Central memory CD4-positive, alpha-beta T cell (primary cell): ENCODE results near the gene COL6A3.
"Not testable (repeated sequence)": the region's sequence is repeated elsewhere in the genome, so short reads cannot be mapped to it uniquely, and the experiment has no call there.

Experiments used
- DNase-seq: peaks from one replicate; pipeline ENCODE4 v3.0.0; 2022

The COL6A3 gene

GRCh38 chr2:237411092-237411601 is 2.8 kb downstream of the COL6A3 start:
- no peak for DNase-seq

DNA sequence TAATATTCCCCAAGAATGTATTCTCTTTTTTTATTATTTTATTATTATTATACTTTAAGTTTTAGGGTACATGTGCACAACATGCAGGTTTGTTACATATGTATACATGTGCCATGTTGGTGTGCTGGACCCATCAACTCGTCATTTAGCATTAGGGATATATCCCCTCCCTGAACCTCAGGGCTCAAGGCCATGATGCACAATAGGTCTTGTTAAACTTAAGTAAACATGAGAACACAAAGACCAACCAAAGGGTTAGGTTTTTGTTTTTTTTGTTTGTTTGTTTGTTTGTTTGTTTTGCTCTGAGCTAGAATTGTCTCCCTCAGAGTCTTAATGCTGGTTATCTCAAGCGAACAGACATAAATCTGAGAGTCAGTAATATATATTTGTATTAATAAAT is 4.7 kb downstream of the COL6A3 start:
- not testable (repeated sequence) for DNase-seq

DNA sequence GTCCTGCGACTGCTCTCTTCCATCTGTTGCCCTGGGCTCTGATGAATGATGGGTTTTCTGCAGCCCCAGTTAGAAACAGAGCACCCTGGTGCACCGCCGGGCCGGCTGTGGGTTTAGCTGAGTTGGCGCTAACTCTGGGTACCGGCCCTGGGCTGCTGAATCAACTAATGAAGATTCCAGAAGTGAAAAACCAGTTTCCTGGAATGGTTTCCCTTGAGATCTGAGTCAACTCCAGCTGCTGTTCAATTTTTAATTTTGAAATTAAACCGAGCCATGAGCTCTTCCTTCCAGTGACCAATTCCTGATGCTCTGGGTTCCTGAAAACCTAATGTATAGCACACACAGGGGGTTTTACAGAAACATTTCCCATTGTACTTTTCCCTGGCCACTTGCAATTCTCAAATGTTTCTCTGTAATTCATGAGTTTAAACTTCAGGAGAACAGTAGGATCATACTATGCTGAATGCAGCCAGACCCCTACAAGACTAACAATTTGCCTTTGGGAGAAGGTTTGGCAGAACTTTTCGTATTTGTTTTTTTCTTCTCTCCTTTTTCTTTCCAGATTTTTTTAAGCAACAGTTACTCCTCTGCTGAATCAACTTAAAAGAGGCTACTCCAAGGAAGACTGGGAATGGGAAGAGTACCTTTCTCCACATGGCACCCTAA is 5.5 kb downstream of the COL6A3 start:
- DNase-seq, result no peak

DNA sequence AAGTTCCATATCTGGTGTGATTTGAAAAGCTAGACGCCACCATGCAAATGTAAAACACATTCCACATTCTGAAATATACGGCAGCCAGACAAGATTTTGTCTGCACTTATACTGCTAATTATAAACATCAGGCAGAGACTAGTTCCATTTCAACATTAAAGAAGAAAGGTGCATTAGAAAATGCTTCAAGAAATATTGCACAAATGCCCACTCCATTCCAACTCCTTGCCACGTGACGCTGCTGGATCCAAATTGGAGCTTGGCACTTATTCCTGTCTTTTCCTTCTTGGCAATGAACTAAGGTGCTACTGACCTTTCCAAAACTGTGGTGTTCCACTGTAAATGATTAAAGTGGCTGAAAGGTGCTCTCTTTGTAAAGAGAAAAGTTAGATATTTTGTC is 6.3 kb downstream of the COL6A3 start:
- no peak for DNase-seq

GRCh38 chr2:237406371-237406895 is 7.5 kb downstream of the COL6A3 start:
- DNase-seq, result no peak

DNA sequence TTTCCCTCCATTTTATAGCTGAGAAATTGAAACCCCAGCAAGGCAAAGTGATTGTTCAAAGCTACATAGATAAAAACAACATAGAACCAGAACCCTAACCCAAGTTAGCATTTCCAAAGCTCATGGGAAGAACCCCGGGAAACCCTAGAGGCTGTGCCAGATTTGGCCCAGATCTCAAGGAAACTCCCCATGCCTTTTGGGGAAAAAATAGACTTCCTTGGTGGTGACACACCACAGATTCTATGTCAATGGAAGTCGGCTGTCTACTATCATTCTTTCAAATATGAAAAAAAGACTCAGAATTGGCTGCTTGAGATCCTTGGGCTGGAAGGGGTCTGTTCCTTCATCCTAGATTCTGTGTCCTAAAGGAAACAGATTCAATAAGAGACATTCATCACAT is 8.4 kb downstream of the COL6A3 start:
- no peak for DNase-seq

GRCh38 chr2:237405006-237405559 is 8.9 kb downstream of the COL6A3 start:
- DNase-seq, result no peak

DNA sequence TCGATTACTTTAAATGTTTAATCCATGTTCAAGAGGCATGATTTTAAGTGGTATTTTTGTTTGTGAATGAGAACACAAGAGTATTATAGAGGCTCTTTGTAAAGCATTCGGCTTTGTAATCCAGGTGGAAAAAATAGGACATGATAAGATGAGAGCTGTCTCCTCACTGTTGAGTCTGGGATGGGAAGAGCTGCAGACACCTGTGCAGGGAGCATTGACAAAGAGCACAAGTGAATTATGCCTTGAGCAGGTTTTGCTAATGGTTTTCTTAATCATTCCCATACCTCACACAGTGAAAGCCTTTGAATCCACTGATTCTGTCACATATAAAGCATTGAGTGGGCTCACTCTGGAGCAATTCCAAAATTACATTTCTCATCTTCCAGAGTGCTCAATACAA is 9.6 kb downstream of the COL6A3 start:
- no peak for DNase-seq

DNA sequence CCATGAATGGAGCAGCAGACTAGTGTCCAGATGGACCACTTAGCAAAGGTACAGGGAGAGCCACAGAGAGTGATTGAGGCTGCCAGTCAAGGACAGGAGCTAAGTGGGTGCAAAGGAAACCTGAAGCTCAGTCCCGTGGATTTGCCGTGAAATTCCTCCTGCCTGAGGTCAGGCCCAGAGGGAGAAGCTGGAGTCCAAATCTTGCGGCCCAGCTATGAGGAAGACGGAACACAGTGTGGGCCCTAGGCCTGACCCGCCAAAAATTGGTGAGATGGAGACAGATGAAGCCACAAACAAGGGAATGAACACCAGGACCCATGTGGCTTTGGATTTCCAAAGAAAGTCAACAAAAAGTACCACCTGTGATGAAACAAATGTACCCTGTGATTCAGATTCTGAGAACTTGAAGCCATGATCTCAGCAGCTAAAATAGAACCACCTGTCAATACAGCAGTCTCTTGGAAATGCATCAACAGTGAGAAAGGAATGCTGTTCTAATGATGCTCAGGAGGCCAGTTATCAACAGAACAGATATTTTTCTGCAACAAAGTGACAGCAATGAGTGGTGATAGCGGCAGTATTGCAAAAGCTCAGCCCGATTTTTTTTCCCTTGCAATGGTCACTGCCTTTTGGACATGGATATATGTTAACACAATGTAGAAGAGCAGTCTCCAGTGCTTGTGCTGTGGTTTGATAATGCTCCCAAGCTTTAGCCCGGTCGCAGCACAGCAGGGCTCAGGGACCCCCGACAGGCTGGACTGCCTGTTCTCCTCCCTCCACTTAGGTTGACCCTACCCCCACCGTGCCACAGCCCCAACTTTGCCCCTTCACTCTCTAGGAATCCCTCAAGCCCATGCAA is 10.7 kb downstream of the COL6A3 start:
- no peak for DNase-seq

GRCh38 chr2:237400199-237400598 is 13.8 kb downstream of the COL6A3 start:
- DNase-seq, result no peak

- DNase-seq, result no peak
Observed at GRCh38 chr2:237397072-237397471, 16.9 kb downstream of the COL6A3 start.

DNA sequence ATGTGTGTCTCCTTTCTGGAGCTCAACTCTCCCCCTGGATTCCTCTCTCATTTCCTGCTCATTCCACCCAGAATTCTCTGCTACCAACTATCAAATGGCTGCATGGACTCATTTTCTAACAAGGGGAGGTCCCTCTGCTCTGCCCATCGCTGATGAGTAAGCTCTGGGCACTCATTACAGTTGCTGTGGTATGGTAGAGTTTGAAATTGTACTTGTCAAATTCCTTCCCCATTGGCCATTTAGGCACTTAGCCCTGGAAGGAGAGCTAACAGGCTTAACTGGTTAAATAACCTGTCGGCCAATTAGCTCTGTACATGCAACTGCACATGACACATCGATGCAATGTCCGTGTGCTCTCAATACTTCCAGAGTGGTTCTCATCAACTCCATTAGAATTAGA is 20.4 kb downstream of the COL6A3 start:
- no peak for DNase-seq

DNA sequence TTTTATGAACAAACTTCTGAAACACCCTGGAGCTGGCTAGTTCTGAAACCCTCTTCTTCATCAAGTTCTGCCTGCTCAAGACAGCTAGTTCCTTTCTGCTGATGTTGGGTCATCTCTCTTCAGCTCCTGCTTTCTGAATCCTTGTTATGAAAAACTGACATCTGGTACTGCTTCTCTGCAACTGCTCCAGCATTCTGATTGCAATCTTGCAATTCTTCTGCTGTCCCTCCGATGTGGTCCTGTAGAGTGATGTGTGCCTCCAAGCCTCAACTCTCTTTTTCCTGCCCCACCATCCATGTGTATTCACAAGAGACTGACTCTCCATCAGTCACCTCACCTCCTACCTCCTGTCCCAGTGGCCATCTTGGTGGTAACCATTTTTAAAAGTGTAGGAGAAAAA is 21.8 kb downstream of the COL6A3 start:
- DNase-seq, result no peak

GRCh38 chr2:237391140-237391539 is 22.8 kb downstream of the COL6A3 start:
- no peak for DNase-seq

- DNase-seq, result no peak
Observed at GRCh38 chr2:237390235-237390634, 23.7 kb downstream of the COL6A3 start.

- DNase-seq, result no peak
Observed at GRCh38 chr2:237389831-237390230, 24.1 kb downstream of the COL6A3 start.

- DNase-seq, result no peak
Observed at GRCh38 chr2:237388036-237388435, 25.9 kb downstream of the COL6A3 start.

DNA sequence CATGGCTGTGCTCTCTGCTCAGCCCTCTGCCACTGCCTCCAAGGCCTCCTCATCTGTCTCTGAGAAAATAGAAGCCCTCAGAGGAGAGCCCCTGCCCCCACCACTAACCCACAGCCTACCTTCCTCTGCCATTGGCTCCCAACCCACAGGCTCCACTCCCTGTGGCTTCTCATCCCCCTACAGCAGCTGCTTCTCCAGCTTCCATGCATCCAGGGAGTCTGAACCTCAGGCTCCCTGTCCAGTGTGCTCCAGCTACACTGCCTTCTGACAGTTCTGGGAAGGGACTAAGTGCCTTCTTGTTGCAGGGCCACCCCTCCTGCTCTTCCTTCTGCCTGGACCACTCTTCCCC is 29.3 kb downstream of the COL6A3 start:
- no peak for DNase-seq

- DNase-seq, result no peak
Observed at GRCh38 chr2:237383991-237384671, 29.8 kb downstream of the COL6A3 start.

DNA sequence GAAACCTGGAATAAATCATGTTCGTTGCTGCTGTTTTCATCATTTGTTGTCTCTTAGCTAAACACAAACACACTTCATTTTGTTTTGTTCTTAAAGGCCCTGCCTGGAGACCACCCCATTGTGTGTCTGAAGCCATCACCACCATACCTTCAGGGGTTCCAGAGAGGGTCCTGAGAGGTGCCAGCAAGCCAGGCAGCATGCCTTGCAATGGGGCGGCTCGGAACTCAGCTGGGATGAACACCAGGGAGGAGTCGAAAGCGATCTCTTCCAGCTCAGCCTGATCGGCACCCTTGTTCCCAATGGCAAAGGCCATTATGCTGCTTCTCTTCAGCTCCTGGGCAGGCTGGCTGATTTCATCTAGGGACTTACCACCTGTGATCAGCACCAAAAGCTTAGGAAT is 33.2 kb downstream of the COL6A3 start:
- no peak for DNase-seq

DNA sequence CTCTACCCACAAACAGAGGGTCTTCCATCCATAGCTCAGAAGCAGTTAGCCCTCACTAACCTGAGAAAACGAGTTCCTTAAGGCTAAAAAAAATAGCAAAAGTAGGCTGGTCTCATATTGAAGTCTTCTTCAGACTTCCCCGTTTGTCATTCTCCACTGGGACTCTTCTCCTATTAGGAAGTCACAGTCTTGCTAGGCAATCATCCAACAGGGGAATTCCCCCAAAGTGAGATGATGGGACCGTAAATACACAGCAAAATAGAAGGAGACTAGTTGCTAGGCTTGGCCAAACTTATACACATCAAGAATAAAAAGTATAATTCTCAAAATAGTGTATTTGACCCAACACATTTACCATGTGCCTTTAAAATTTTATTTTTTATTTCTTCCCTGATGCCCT is 34.3 kb downstream of the COL6A3 start:
- no peak for DNase-seq

GRCh38 chr2:237378650-237379049 is 35.3 kb downstream of the COL6A3 start:
- DNase-seq, result no peak
